B cell (primary cell): ENCODE data around the gene TRABD.

Source experiments
- CTCF ChIP-seq: fragments of 200-600 bp; IDR thresholded peaks from one replicate; pipeline ENCODE4 v1.8.0; 2022; ENCODE audit warnings: antibody characterized with exemption, mild to moderate bottlenecking
- EZH2 ChIP-seq: IDR thresholded peaks from 2 replicates; pipeline ENCODE4 v1.6.1; 2012; ENCODE audit warnings: borderline replicate concordance, low read depth, mild to moderate bottlenecking, moderate library complexity, low read length; ENCODE audit not compliant: insufficient read depth, poor library complexity, severe bottlenecking

- no peak for TF ChIP-seq CTCF
- no peak for TF ChIP-seq EZH2
Measured at GRCh38 chr22:50175921-50176849, 9.5 kb upstream of the TRABD start.
